ENCODE data around the gene PTBP1.
"Not testable (repeated sequence)": the region's sequence is repeated elsewhere in the genome, so short reads cannot be mapped to it uniquely, and the experiment has no call there.

PTBP1 gene

DNA sequence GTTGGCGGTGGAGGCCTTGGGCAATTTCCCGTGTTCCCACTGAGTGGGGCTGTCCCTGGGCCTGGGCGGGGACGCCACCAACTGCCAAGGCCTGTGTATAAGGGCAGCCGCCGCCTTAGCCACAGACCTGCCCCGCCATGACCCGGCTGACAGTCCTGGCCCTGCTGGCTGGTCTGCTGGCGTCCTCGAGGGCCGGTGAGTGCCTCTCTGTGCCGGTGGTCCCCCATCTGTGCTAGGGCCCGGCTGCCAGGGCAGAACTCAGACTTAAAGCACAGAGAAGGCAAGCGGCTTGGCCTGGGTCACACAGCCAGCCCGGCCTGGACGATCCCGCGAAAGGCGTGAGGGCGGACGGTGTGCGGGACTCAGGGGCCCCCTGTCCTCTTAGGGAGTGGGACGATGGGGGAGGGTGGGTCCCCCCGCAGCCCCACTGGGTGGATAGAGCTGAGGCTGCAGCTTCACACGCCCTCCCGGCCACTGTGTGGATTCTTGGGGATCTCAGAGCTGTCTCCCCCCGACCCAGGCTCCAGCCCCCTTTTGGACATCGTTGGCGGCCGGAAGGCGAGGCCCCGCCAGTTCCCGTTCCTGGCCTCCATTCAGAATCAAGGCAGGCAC is 30.6 kb downstream of the PTBP1 start, which contains the start of gene AZU1:
AZU1 (plus strand) TSS at position 128 of the 612 bp plus-strand sequence; CDS start at position 138, 10 bp downstream.
- DNase-seq (ENCODE audit: insufficient read length), result no peak
- no peak for FAIRE-seq
- no peak for TF ChIP-seq POLR2A (IDR thresholded peaks at IDR 0.05; ENCODE audit: low read depth, low read length)
- no peak for TF ChIP-seq POLR2AphosphoS5 (IDR thresholded peaks at IDR 0.05; ENCODE audit: low read depth, low read length)
- no peak for TF ChIP-seq TAF1 (IDR thresholded peaks at IDR 0.05; ENCODE audit: borderline replicate concordance, low read depth, low read length)

DNA sequence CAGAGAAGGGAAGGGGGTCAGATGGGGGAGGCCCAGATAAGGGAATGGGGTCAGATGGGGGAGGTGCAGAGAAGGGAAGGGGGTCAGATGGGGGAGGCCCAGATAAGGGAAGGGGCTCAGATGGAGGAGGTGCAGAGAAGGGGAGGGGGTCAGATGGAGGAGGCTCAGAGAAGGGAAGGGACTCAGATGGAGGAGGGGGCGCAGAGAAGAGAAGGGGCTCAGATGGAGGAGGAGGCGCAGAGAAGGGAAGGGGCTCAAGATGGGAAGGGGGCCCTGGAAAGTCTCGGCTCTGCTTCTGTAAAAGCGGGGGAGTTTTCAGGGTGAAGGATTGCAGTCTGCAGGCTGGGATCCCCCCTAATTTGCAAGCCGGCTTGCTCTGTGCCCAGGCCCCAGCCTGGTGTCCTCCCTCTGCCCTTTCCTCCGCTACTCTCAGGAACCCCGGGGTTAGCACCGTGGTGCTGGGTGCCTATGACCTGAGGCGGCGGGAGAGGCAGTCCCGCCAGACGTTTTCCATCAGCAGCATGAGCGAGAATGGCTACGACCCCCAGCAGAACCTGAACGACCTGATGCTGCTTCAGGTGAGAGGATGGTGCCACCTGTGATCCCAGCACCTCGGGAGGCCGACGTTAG is 32.0 kb downstream of the PTBP1 start:
- DNase-seq (ENCODE audit: insufficient read length), result no peak

DNA sequence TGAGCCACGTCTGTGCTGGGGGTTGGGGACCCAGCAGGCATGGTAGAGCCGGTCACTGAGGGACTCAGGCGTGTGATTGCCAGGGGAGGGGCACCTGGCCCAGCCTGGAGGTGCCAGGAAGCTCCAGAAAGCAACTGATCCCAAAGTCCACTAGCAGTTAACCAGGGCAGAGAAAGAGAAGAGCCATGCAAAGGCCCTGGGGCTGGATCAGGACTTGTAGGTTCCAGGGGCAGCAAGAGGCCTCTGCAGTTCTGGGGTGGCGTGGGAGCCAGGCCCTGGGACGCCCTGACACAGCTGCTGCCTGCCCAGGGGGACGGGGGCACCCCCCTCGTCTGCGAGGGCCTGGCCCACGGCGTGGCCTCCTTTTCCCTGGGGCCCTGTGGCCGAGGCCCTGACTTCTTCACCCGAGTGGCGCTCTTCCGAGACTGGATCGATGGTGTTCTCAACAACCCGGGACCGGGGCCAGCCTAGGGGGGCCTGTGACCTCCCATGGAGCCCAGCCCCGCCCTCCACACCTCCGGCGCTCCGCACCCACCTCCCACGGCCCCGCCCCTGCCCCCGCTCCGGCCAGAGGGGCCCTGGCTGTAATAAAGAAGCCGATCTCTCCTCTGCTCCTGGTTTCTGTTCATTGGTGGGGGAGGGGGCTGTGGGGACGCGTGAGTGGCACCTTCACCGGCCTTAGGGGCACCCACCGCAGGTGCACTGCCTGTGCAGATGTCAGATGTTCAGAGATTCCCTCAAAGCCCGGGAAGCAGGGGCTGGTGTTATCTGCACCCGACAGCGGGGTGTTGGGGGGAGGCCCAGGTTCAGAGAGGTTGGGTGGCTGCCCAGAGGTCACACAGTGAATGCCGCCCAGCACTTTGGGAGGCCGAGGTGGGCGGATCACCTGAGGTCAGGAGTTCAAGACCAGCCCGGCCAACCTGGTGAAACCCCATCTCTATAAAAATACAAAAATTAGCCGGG is 34.4 kb downstream of the PTBP1 start:
- FAIRE-seq (no peak), DNase-seq (ENCODE audit: insufficient read length) (no peak)
- no peak for TF ChIP-seq TAF1 (IDR thresholded peaks at IDR 0.05; ENCODE audit: borderline replicate concordance, low read depth, low read length)

More for the DNA sequence above, 32.0 kb downstream of the PTBP1 start:
- FAIRE-seq, result no peak
- TF ChIP-seq TAF1 (IDR thresholded peaks at IDR 0.05; ENCODE audit: borderline replicate concordance, low read depth, low read length) (no peak), POLR2A (IDR thresholded peaks at IDR 0.05; ENCODE audit: low read depth, low read length) (no peak), POLR2AphosphoS5 (IDR thresholded peaks at IDR 0.05; ENCODE audit: low read depth, low read length) (no peak)

DNA sequence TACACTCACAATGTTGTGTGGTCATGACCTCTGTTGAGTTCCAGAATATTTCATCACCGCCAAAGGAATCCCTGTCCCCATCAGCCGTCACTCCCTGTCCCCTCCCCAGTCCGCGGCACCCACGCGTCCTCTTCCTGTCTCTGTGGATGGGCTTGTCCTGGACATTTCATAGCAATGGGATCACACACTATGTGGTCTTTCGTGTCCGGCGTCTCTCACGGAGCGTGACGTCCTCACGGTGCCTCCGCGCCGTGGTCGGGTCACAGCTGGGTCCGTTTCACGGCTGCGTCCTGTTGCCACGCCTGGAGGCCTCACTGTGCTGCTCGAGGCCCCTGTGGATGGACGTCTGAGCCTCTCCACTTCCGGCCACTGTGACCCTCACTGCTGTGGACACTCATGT is 37.0 kb downstream of the PTBP1 start:
- no peak for TF ChIP-seq POLR2A (IDR thresholded peaks at IDR 0.05; ENCODE audit: low read depth, low read length)
- TF ChIP-seq TAF1 (IDR thresholded peaks at IDR 0.05; ENCODE audit: borderline replicate concordance, low read depth, low read length), result no peak
- TF ChIP-seq POLR2AphosphoS5 (IDR thresholded peaks at IDR 0.05; ENCODE audit: low read depth, low read length), result no peak
- DNase-seq (ENCODE audit: insufficient read length), result no peak
- FAIRE-seq, result no peak

DNA sequence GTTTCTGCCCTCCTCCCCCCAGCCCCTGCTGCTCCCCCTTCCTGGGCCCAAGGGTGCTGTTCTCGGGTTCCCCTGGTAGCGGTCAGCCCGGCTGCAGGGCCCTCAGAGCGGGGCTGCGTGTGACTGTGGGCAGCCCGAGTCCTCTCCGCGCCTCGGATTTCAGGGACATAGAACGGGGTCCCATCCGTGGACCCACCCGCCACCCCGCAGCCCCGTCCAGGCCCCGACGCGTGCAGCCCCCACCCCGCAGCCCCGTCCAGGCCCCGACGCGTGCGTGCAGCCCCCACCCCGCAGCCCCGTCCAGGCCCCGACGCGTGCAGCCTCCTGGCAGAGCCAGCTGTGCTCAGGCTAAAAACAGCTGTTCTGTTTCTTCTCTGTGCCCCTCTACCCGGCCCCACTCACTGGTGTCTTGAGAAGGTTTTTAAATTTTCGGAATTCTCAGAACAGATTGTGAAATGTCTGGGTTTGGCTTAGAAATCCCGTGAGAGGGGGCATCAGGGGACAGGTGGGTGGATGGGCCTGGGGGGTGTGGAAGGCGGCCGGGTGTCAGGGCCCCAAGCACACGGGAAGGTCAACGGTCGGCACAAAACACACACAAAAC is 38.1 kb downstream of the PTBP1 start:
- no peak for FAIRE-seq
- no peak for DNase-seq (ENCODE audit: insufficient read length)
- TF ChIP-seq TAF1 (IDR thresholded peaks at IDR 0.05; ENCODE audit: borderline replicate concordance, low read depth, low read length) (no peak), POLR2AphosphoS5 (IDR thresholded peaks at IDR 0.05; ENCODE audit: low read depth, low read length) (no peak), POLR2A (IDR thresholded peaks at IDR 0.05; ENCODE audit: low read depth, low read length) (no peak)

DNA sequence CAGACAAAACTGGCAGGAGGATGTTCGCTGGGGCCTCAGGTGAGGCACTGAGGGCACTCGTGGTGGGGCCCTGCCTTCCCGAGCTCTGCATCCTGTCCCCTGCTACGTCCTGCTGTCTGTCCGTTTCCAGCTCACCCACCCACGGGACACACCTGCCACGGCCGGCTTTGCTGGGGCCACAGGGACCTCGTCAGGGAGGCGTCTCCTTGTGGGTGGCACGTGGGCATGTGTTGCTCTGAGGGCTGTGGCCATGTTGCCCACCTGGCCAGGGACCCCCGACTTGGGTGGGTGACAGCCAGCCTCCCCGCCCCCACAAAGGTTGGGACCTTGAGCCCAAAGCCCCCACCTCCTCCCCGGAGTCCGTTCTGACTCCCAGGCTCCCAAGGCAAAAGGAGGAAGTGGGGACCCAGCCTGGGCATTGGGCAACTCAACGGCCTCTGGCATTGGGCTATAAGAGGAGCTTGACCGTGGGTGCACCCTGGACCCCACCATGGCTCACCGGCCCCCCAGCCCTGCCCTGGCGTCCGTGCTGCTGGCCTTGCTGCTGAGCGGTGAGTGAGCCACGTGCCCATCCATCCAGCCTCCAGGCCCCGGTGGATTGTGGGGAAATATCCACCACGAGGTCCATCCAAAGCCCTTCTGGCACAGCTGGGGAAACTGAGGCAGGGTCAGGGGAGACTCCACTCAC is 43.4 kb downstream of the PTBP1 start, which contains the start of gene PRTN3:
PRTN3 (plus strand) TSS at position 481 of the 688 bp plus-strand sequence; CDS start at position 491, 10 bp downstream.
- FAIRE-seq (no peak), DNase-seq (ENCODE audit: insufficient read length) (no peak)
- TF ChIP-seq POLR2AphosphoS5 (IDR thresholded peaks at IDR 0.05; ENCODE audit: low read depth, low read length) (no peak), TAF1 (IDR thresholded peaks at IDR 0.05; ENCODE audit: borderline replicate concordance, low read depth, low read length) (no peak), POLR2A (IDR thresholded peaks at IDR 0.05; ENCODE audit: low read depth, low read length) (no peak)

DNA sequence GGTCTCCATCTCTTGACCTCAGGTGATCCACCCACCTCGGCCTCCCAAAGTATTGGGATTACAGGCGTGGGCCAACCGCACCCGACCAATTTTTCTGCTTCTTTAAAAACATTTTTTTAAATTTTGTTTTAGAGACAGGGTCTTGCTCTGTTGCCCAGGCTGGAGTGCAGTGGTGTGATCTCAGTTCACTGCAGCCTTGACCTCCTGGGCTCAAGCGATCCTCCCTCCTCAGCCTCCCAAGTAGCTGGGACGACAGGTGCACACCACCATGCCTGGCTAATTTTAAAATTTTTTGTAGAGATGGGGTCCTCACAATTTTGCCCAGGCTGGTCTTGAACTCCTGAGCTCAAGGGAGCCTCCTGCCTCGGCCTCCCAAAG is 45.5 kb downstream of the PTBP1 start:
- FAIRE-seq, result not testable (repeated sequence)

DNA sequence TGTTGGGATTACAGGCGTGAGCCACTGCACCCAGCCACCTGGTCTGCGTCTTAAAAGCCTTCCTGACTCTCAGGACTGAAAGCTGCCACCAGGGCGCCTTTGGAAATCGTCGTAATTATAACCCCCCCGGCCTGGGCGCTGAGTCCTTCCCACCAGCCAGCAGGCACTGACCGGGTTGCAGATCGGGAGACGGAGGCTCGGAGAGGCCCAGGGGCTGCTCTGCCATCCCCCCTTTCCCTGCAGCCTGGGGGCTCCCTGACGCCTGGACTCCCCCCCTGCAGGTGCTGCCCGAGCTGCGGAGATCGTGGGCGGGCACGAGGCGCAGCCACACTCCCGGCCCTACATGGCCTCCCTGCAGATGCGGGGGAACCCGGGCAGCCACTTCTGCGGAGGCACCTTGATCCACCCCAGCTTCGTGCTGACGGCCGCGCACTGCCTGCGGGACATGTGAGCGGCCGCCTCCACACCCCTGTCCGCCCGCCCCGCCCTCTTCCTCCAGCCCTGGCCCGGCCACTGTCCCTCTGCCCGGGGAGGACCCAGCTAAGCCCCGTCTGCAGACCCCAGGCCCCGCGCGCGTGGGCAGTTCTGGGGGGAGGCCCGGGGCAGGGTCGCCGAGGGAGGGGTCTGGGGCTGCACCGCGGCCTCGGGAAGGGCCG is 46.1 kb downstream of the PTBP1 start:
- FAIRE-seq, result no peak
- TF ChIP-seq POLR2AphosphoS5 (IDR thresholded peaks at IDR 0.05; ENCODE audit: low read depth, low read length) (no peak), POLR2A (IDR thresholded peaks at IDR 0.05; ENCODE audit: low read depth, low read length) (no peak), TAF1 (IDR thresholded peaks at IDR 0.05; ENCODE audit: borderline replicate concordance, low read depth, low read length) (no peak)
- DNase-seq (ENCODE audit: insufficient read length), result no peak

More for the DNA sequence above, 45.5 kb downstream of the PTBP1 start:
- not testable (repeated sequence) for DNase-seq (ENCODE audit: insufficient read length)

DNA sequence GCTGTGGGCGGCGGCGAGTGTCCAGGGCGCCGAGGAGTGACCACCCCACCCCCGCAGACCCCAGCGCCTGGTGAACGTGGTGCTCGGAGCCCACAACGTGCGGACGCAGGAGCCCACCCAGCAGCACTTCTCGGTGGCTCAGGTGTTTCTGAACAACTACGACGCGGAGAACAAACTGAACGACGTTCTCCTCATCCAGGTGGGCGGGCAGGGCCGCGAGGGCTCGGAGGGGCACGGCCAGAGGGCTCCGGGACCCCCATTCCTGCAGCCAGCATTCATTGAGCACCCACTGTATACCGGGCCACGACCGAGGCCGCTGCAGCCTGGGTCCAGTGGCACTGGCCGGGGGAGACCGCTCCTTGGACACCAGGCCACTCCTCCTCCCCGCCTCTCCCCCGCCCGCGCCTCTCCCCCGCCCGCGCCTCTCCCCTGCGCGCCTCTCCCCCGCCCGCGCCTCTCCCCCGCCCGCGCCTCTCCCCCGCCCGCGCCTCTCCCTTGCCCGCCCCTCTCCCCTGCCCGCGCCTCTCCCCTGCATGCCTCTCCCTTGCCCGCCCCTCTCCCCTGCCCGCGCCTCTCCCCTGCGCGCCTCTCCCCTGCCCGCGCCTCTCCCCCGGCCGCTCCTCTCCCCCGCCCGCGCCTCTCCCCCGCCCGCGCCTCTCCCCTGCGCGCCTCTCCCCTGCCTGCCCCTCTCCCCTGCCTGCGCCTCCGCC is 46.7 kb downstream of the PTBP1 start:
- FAIRE-seq, result no peak
- DNase-seq (ENCODE audit: insufficient read length), result no peak
- TF ChIP-seq POLR2AphosphoS5 (IDR thresholded peaks at IDR 0.05; ENCODE audit: low read depth, low read length), result no peak
- TF ChIP-seq POLR2A (IDR thresholded peaks at IDR 0.05; ENCODE audit: low read depth, low read length), result no peak

DNA sequence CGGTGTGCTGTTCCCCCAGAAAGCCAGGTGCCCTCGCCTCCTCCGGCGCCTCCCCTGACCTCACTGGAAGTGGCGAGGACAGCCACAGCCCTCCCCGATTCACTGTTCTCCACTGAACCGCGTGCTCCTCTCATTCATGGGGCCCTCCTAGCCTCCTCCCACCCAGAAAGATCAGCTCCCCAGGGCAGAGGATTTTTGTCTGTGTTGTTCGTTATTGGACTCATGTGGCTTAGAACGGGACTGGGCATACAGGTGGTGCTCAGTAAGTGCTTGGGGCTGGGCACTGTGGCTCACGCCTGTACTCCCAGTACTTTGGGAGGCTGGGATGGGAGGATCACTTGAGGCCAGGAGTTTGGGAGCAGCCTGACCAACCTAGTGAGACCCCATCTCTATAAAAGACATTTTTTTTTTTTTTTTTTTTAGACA is 47.3 kb downstream of the PTBP1 start:
- no peak for FAIRE-seq
- DNase-seq (ENCODE audit: insufficient read length), result no peak
- no peak for TF ChIP-seq POLR2A (IDR thresholded peaks at IDR 0.05; ENCODE audit: low read depth, low read length)
- TF ChIP-seq POLR2AphosphoS5 (IDR thresholded peaks at IDR 0.05; ENCODE audit: low read depth, low read length), result no peak
- no peak for TF ChIP-seq TAF1 (IDR thresholded peaks at IDR 0.05; ENCODE audit: borderline replicate concordance, low read depth, low read length)

All from GM12892 (cell line).